GM18870 (cell line): ENCODE results near the gene PIGL.

Experiments
- ATAC-seq: cut with Tn5 transposase; IDR thresholded peaks from one replicate; pipeline ENCODE4 v1.9.1; 2021; ENCODE audit warnings: moderate library complexity; ENCODE audit not compliant: unreplicated experiment

The PIGL gene

DNA sequence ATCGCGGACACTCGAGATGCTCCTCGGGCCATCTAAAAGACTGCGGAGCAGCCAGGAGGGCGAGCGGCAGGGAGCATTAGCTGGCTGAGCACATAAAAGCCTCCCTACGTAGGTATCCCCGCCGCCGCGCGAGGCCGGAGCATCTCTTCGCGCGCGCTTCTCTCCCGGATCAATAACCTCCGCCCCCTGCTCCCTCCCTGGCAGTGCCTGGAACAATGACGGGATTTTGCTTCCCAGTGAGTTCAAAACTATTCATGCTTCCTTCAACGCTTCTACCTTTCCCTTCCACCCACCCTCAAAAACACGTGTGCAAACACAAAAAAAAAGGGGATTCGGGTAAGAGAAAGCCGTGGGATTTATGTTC lies 135.3 kb downstream of the PIGL start:
- ATAC-seq: no peak

DNA sequence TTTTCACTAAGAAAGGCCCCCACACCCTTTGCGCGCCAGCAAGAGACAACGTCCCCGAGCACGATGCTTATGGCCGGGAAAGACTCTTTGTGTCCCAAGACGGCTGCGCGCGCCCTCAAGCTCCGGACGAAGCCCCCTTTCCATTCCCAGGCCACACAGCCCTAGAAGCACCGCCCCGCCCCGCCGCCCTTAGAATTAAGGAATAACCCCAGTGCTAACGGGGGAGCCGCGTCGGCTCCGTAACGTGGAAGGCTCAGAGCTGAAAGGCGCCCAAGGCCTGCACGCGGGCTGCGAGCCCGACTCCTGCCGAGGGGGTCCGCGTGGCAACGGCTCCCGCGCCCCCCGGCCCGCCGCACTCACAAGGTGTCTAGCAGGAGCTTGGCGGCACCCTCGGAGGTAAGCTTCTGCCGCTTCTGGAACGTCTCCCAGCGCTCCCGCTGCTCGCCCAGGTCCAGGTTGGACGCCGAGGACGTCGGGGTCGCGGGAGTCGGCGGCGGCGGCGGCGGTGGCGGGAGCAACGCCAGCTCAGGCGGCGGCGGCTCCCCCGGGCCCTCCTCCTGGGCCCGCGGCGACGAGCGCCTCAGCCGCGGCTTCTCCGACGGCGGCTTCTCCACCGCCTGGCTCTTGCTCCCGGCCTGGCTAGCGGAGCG lies 135.8 kb downstream of the PIGL start:
- ATAC-seq: no peak

DNA sequence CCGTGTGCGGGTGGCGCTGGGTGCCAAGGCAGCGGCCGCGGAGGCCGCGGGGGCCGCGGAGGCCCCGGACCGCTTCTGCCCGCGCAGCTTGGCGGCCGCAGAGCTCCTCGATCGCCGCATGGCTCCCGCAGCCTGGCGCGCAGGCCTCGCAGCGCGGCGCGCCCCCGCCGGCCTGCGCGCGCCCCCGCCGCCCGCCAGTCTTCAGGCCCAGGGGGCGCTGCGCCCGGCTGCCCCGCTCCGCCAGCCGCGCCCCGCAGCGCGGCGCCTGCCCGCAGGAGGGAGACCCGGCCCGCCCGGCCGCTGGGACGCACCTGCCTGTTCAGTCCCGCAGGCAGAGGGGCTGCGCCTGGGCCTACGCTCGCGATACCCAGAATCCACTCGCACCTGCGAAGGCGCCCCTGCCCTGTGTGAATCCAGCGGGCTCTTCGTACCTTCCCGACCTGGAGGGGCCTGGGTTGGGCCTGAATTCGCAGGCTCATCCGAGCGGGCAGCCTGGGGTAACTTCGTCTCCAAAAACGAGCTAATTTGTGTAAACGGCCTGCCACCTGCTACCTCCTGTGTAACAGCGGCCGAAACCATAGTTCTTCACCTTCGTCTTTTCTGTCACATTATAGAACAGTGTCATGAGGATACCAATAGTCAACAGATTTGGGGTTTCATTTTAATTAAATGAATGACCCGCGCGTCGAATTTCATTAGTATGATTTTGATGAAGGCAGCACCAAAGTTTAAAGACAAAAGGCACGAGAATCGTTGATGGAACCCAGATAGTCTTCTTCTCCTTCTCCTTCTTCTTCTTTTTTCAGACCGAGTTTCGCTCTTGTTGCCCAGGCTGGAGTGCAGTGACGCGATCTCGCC lies 136.5 kb downstream of the PIGL start, which contains the start of gene CENPV:
Gene CENPV (minus strand): TSS at position 153 of the 858 bp plus-strand sequence. CDS start 33 bp downstream, at position 120.
- ATAC-seq: no peak

DNA sequence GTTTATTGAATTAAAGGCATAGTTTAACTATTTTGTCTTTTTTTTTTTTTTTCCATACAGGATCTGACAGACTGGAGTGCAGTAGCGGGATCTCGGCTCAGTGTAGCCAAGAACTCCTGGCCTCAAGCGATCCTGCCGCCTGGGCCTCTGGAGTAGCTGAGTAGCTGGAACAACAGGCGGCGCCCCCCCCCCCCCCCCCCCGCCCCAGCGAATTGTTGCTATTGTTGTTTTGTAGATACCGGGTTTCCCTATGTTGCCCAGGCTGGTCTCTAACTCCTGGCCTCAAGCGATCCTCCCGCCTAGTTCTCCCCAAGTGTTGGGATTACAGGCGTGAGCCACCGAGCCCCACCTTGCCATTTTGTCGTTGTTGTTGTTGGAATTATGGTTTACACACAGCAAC lies 137.6 kb downstream of the PIGL start:
- ATAC-seq: no peak

DNA sequence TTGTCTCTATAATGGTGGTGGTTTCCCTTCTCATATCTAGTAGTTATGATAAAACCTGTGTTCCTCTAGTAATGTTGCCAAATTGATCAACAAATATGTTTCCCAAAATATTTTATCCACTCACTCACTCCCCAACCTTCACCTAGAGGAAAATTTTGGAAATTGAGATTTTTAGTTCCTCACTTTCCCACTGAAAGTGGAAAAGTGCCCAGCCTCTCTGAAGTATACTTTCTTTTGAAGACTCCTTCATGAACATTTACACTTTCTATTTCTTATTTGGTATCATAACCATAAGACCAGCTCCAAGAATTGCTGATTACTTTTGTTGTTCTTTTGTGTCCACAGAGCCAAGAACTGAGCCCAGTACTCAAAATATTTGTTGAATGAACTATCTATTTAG lies 141.4 kb downstream of the PIGL start:
- no peak for ATAC-seq

DNA sequence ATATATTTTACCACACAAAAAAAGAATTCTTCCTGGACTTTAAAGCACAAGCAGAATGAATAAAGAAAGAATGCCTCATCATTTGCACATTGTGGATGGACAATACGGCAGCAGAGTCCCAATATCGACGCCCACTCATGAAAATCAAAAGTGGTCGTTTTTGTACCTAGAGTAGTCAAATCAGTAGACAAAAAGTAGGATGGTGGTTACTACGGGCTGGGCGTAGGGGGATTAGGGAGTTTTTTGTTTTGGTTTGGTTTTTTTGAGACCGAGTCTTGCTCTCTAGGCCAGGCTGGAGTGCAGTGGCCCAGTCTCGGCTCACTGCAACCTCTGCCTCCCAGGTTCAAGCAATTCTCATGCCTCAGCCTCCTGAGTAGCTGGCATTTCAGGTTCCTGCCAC lies 144.9 kb downstream of the PIGL start:
- no peak for ATAC-seq

DNA sequence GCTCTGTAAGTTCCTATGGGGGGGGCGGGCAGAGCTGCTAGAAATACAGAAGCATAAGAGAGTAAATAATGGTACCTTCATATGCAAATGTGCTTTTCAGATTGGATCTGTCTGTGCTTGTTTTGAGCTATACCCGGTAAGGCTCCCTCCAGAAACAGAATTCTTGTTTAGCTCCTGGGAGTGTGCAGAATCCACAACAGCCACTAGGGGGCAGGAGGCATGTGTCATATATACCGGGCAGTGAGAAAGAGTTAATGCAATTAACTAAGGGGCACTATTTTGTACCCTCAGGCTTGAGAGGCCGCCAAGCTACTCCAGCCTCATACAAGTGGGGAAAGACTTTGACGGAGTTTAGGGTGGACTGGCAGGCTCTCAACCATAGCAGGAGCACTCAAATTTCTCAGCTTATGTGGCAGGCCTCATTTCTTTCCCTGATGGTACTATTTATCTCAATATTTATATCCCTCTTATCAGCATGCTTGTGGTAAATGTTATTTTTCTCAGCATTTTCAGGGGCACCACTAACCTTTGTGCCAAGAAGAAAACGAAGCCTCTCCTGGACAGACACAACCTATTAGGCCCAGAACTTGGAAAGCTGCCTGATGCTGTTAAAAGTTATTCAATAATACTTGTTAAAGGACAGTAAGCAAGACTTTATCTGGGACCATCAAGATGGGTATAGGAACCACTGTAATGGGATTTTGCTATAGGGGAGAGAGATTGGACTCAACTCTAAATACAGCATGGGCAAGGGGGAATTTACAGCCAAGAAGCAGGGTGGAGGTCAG lies 146.9 kb downstream of the PIGL start:
- ATAC-seq: no peak

DNA sequence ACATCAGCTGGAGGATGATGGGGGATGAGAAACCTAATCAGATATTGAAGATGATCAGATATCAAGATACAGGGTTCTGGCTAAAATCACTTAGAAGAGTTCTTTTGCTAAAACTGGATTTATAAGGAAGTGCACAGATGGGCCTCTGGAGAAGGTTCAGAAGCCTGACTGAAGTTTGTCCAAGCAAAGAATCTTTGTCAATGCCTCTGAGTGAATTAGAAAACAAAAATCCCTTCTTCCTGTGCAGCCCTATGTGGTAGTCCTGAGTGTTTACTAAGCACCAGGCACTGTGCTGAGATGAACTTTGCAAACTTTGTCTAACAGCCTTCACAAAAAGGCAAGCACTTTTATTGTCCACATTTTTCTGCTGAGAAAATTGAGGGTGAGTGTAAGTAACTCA lies 147.6 kb downstream of the PIGL start:
- no peak for ATAC-seq

DNA sequence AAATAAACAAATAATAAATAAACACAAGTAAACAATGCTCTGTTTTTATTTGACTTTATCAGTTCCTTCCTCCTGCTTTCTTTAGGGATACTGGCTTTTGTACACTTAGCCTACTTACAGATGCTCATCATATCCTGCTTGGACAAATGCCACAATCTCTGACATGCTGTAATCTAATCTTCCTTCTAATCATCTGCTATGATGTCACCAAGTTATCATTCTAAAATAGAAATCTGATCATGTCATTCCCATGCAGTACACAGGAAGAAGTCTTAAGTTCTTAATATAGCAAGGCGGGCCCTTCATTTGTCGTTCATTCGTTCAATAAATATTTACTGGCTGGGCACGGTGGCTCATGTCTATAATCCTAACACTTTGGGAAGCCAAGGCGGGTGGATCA lies 154.7 kb downstream of the PIGL start:
- ATAC-seq: no peak

DNA sequence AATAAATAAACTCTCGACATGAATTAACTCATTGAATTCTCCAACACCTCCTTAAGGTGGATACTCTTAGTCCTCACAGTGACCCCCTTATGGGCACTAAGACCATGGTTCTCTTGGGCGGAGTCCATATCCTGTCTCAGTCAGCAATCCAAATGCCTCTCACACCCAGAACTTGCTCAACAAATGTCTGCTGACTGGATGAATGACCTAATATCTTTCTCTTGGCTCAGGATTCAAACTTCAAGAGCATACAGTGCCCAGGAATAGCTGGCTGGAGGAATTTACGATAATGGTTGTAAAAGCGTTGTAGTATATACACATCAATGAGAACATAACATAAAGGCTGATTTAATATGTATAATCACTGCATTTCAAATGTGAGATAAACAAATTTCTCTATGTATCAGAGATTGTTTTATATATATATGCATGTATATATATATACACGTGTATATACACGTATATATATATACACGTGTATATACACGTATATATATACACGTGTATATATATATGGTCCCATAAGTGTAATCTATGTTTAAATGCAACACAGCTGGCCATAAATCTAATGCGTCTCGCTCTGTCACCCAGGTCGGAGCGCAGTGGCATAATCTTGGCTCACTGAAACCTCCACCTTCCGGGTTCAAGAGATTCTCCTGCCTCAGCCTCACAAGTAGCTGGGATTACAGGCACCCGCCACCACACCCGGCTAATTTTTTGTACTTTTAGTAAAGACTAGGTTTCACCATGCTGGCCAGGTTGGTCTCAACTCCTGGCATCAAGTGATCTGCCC lies 157.3 kb downstream of the PIGL start:
- ATAC-seq: no peak
